ENCODE data around the gene ADARB2.

DNA sequence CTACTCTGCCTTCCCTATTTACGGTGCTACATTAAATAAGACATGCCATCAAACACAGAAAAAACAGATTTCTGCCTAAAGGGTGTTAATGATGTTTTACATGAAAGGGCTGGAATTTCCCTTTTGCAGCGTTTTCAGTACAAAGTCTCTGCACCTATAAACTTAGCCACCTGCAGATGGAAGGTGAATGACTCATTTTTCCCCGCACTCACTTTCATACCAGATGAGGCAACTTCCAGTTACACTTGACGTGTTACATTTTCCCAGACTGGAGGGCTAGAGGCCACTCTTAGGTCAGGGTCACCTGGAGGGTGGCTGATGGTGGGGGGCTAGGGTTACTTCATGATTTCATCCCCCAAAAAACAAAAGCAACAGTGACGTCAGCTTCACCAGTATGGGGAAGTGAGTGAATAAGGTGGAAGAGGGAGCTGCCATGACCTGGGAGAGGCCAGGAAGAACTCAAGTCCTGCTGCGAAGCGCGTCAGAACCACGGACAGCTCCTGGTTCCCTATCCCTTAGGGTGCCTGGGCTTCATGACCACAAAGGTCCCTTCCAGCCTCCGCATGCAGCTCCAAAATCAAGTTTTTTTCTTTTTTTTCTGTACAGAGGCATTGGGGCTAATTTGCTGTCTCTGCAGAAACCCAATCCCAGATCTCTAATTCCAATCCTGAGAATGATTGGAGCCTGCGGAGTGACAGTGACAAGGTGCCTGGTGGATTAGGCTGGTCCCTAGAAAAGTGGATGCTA lies 94.0 kb downstream of the ADARB2 start:
- TF ChIP-seq, protein P1, sequence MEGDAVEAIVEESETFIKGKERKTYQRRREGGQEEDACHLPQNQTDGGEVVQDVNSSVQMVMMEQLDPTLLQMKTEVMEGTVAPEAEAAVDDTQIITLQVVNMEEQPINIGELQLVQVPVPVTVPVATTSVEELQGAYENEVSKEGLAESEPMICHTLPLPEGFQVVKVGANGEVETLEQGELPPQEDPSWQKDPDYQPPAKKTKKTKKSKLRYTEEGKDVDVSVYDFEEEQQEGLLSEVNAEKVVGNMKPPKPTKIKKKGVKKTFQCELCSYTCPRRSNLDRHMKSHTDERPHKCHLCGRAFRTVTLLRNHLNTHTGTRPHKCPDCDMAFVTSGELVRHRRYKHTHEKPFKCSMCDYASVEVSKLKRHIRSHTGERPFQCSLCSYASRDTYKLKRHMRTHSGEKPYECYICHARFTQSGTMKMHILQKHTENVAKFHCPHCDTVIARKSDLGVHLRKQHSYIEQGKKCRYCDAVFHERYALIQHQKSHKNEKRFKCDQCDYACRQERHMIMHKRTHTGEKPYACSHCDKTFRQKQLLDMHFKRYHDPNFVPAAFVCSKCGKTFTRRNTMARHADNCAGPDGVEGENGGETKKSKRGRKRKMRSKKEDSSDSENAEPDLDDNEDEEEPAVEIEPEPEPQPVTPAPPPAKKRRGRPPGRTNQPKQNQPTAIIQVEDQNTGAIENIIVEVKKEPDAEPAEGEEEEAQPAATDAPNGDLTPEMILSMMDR (IDR thresholded peaks at IDR 0.05) = no peak
- TF ChIP-seq EP300 (IDR thresholded peaks at IDR 0.05) (no peak), POLR2AphosphoS5 (IDR thresholded peaks at IDR 0.05) (no peak), POLR2A (IDR thresholded peaks at IDR 0.05) (no peak)

Measured in suprapubic skin (tissue), 4 donors.